ENCODE measurements around the gene CPTP.

Gene CPTP

DNA sequence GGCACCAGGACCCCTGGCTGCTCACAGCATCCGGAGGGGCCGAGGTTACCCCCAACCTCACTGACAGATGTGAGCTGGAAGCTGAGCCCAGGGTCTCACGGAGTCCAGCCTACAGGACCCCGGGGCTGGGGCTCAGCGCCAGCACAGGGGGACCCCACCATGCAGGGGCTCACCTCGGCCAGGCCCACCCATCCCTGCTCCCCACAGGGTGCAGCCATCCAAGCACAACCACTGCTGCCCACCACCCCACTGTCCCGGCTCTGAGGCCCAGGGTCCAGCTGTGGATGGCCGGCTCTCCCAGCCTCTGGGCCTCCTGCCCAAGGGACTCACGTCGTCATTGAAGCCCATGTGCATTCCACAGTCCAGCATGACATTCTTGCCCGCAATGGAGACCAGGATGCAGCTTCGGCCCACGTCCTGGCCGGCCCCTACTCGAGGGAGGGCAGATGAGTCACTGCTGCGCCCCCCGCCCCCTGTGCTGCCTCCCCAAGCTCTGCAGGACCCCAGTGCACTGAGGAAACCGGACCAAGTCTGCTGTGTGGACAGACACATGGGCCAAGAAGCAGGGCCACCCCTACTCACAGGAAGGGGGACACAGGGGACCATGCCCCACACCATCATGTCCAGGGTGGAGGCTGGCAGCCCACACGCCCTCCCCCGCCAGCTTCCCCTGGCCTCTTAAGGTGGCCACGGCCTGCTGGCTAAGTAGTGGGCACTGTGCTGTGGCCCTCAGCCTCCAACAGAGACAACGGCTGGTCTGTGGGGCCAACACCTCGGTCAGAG is 3.7 kb upstream of the CPTP start:
- DNase-seq: no peak

DNA sequence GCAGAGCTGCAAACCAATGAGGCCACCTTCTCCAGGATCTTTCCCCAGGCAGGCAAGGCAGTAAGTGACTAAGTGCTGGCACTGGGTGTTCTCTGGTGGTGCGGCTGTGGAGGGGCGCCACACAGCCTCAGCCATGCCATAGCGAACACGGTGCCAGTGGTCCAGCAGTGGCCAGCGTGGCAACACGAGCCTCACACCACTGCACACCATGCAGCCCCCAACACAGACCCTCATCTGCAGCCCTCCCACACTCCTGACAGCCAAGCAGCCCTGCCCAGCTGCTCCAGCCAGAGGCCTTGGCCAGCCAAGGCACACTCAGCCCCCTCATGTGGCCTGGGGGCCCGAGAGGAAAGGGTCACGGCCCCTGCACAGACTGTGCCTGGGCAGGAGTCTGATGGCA is 3.1 kb upstream of the CPTP start:
- DNase-seq: no peak

DNA sequence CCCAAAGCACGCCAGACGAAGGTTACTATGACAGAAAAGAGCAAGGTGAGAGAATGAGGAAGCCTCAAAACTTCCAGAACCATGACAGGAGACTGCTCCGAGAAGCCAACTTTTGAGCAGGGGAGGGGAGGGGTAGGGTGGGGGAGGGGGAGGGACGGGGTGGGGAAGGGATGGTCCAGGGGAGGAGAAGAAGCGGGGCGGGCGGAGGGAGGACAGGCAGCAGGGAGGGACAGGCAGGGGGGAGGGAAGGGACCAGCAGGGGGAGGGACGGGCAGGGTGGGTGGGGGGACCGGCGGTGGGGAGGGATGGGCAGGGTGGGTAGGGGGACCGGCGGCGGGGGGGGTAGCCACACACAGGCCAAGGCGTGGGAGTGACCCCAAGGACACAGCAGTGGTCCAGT is 2.2 kb upstream of the CPTP start:
- no peak for DNase-seq

- no peak for DNase-seq
Measured at GRCh38 chr1:1322952-1323351, 1.6 kb upstream of the CPTP start.

- DNase-seq: no peak
Measured at GRCh38 chr1:1324084-1324523, 498 bp upstream of the CPTP start.

GRCh38 chr1:1325288-1326074 is 879 bp downstream of the CPTP start:
- no peak for DNase-seq

GRCh38 chr1:1326075-1326605 is 1.5 kb downstream of the CPTP start:
- no peak for DNase-seq

GRCh38 chr1:1327291-1327690 is 2.7 kb downstream of the CPTP start:
- no peak for DNase-seq

GRCh38 chr1:1328254-1328653 is 3.7 kb downstream of the CPTP start:
- no peak for DNase-seq

DNA sequence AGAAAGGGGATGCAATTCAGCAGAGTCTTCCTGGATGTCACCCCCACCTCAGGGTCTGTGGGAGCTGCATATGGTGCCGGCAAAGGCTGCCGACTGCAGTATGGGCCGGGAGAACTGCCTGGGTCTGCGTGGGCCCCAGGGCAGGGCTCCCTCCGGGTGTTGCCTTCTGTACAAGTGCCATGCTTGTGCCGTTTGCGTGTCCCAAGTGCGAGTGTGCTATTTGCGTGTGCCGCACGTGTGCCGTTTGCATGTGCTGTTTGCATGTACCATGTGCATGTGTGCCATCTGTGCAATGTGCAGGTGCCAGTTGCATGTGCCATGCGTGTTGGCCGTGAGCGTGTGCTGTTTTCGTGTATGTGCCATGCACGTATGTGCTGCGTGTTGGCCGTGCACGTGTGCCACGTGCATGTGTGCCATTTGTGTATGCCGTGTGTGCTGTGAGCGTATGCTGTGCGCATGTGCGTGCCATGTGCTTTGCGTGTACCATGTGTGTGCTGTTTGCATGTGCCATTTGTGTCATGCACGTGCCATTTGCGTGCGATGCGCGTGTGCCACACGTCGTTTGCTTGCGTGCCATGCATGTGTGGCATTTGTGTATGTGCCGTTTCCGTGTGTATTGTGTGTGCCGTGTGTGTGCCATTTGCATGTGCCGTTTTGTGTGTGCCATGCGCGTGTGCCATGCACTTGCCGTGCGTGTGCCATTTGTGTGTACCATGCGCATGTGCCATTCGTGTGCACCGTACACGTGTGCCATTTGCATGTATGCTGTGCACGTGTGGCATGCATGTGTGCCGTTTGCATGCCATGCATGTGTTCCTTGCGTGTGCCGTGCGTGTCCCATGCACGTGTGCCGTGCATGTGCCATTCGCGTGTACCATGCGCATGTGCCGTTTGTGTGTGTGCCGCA is 5.0 kb downstream of the CPTP start:
- no peak for DNase-seq

DNA sequence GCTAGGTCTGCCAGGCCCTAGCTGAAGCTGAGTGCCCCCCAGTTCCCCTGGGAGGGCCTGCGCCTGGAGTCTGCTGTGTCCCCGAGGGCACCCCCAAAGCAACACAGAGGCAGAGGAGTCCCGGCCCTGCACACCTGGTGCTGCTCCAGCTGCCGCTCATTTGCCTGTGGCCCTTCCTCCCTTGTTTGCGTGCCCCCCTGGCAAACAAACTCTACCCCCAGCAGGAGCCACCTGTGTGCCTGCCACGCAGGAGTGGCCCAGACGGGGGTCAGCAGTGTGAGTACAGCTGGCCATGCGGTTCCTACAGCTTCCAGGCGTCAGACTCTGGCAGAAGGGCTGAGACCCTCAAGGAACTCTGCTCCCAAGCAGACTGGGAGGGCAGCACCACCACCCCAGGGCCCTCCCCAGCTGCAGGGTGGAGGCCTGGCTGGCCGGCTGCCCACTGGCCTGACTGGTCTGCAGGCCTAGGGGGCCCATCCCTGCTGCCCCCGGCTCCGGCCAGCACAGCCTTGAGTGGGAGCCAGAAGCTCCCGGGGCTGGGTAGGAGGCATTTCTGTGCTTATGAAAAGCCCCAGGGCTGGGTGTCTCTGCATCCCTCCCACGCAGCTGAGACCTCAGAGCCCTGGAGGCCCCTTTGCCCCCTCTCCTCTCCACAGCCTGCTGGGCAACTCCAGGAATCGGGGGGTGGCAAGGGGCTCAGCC is 5.9 kb downstream of the CPTP start:
- peak; percentile 21 for DNase-seq

GRCh38 chr1:1331068-1331965 is 6.7 kb downstream of the CPTP start, which contains the start of gene TAS1R3:
TAS1R3 (plus strand) TSS chr1:1331280; CDS start chr1:1331346, 66 bp downstream.
- no peak for DNase-seq

DNA sequence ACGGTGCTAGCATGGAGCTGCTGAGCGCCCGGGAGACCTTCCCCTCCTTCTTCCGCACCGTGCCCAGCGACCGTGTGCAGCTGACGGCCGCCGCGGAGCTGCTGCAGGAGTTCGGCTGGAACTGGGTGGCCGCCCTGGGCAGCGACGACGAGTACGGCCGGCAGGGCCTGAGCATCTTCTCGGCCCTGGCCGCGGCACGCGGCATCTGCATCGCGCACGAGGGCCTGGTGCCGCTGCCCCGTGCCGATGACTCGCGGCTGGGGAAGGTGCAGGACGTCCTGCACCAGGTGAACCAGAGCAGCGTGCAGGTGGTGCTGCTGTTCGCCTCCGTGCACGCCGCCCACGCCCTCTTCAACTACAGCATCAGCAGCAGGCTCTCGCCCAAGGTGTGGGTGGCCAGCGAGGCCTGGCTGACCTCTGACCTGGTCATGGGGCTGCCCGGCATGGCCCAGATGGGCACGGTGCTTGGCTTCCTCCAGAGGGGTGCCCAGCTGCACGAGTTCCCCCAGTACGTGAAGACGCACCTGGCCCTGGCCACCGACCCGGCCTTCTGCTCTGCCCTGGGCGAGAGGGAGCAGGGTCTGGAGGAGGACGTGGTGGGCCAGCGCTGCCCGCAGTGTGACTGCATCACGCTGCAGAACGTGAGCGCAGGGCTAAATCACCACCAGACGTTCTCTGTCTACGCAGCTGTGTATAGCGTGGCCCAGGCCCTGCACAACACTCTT is 7.6 kb downstream of the CPTP start:
- no peak for DNase-seq

- DNase-seq: no peak
Measured at GRCh38 chr1:1332774-1333480, 8.3 kb downstream of the CPTP start.

DNA sequence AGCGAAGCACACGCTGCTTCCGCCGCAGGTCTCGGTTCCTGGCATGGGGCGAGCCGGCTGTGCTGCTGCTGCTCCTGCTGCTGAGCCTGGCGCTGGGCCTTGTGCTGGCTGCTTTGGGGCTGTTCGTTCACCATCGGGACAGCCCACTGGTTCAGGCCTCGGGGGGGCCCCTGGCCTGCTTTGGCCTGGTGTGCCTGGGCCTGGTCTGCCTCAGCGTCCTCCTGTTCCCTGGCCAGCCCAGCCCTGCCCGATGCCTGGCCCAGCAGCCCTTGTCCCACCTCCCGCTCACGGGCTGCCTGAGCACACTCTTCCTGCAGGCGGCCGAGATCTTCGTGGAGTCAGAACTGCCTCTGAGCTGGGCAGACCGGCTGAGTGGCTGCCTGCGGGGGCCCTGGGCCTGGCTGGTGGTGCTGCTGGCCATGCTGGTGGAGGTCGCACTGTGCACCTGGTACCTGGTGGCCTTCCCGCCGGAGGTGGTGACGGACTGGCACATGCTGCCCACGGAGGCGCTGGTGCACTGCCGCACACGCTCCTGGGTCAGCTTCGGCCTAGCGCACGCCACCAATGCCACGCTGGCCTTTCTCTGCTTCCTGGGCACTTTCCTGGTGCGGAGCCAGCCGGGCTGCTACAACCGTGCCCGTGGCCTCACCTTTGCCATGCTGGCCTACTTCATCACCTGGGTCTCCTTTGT is 9.1 kb downstream of the CPTP start:
- no peak for DNase-seq

GRCh38 chr1:1334835-1335234 is 10.2 kb downstream of the CPTP start:
- no peak for DNase-seq

- no peak for DNase-seq
Measured at GRCh38 chr1:1335283-1335682, 10.7 kb downstream of the CPTP start.

GRCh38 chr1:1335792-1336248 is 11.2 kb downstream of the CPTP start:
- DNase-seq: no peak

GRCh38 chr1:1336446-1336845 is 11.8 kb downstream of the CPTP start:
- DNase-seq: no peak

Measured in NCI-H2171 treated with DMSO at 0.1 percent for 48 hours (cell line).